A673 (cell line): ENCODE measurements around the gene PEX14. TPM values are rescaled to one million over a fixed set of nuclear protein-coding genes. Genes with fewer than 3 reads are reported as not detected.

Experiments
- BruUV-seq: library from RNA; stranded (reverse); fragments of 400-500 nt; replicated peaks from 2 replicates; lab custom pipeline; 2021; lab: Mats Ljungman, UMichigan
- CTCF ChIA-PET: fragments of 300-600 bp; sonication (Branson Sonifier 250); formaldehyde crosslinking; loops from one replicate; lab custom pipeline; 2022; ENCODE audit warnings: antibody characterized with exemption; lab: Charles Lee
- POLR2A ChIA-PET: fragments of 300-600 bp; sonication (Branson Sonifier 250); formaldehyde crosslinking; loops from one replicate; lab custom pipeline; 2022; ENCODE audit warnings: antibody characterized with exemption; ENCODE audit not compliant: low non-redundant PET; lab: Charles Lee
- DNase-seq: peaks from one replicate; pipeline ENCODE4 v3.0.0-alpha.2; 2015; ENCODE audit warnings: low spot score
- H3K27ac ChIP-seq: fragments of 200-600 bp; sonication (generic); 2 replicates; pipeline ENCODE4 v1.5.1; 2016; ENCODE audit warnings: mixed run types, low read depth, mild to moderate bottlenecking, mixed read lengths, antibody characterized with exemption, low read length; ENCODE audit not compliant: poor library complexity, severe bottlenecking
- H3K27me3 ChIP-seq: fragments of 200-600 bp; sonication (generic); replicated peaks from 2 replicates; pipeline ENCODE4 v1.6.1; 2017; ENCODE audit warnings: mixed run types, low read depth, mild to moderate bottlenecking, mixed read lengths, antibody characterized with exemption, low read length; ENCODE audit not compliant: insufficient read depth, poor library complexity
- H3K36me3 ChIP-seq: fragments of 200-600 bp; sonication (generic); 2 replicates; pipeline ENCODE4 v1.6.1; 2016; ENCODE audit warnings: mixed run types, mild to moderate bottlenecking, mixed read lengths, antibody characterized with exemption, low read length; ENCODE audit not compliant: insufficient read depth, poor library complexity, severe bottlenecking
- H3K4me1 ChIP-seq: fragments of 200-600 bp; sonication (generic); 2 replicates; pipeline ENCODE4 v1.6.1; 2017; ENCODE audit warnings: mixed run types, mild to moderate bottlenecking, mixed read lengths, antibody characterized with exemption, low read length; ENCODE audit not compliant: insufficient read depth, poor library complexity, severe bottlenecking
- H3K4me3 ChIP-seq: fragments of 200-600 bp; sonication (generic); 2 replicates; pipeline ENCODE4 v1.5.1; 2016; ENCODE audit warnings: low read depth, mixed run types, mild to moderate bottlenecking, mixed read lengths, low read length; ENCODE audit not compliant: poor library complexity, severe bottlenecking
- H3K9me3 ChIP-seq: fragments of 200-600 bp; sonication (generic); 2 replicates; pipeline ENCODE4 v1.6.1; 2016; ENCODE audit warnings: mixed run types, low read depth, mild to moderate bottlenecking, mixed read lengths, antibody characterized with exemption, low read length; ENCODE audit not compliant: poor library complexity, severe bottlenecking
- EZH2 ChIP-seq: fragments of 200-600 bp; sonication (generic); IDR thresholded peaks from 2 replicates; pipeline ENCODE4 v1.6.1; 2017; ENCODE audit warnings: borderline replicate concordance, low read depth, mild to moderate bottlenecking, mixed read lengths, antibody characterized with exemption, low read length; ENCODE audit not compliant: poor library complexity, severe bottlenecking
- intact Hi-C: fragments of 100-400 bp; cut with micrococcal nuclease; formaldehyde crosslinking; loops from one replicate; pipeline ENCODE4 v1.10.0; 2022; ENCODE audit not compliant: unreplicated experiment
- total RNA-seq: library from RNA; stranded (reverse); gene quantifications from 2 replicates; pipeline ENCODE4 v1.2.3, GENCODE V29; 2021
- TF ChIP-seq, protein P1 (sequence below): fragments of 300-800, 200-600 bp; sonication (generic); conservative IDR thresholded peaks from 2 replicates; pipeline ENCODE4 v1.5.1; 2017; ENCODE audit warnings: low read depth, mild to moderate bottlenecking, antibody characterized with exemption, low read length, moderate library complexity, mixed read lengths

The PEX14 gene
- total RNA-seq, 1 experiment from 2014 or later = 26.8 TPM

DNA sequence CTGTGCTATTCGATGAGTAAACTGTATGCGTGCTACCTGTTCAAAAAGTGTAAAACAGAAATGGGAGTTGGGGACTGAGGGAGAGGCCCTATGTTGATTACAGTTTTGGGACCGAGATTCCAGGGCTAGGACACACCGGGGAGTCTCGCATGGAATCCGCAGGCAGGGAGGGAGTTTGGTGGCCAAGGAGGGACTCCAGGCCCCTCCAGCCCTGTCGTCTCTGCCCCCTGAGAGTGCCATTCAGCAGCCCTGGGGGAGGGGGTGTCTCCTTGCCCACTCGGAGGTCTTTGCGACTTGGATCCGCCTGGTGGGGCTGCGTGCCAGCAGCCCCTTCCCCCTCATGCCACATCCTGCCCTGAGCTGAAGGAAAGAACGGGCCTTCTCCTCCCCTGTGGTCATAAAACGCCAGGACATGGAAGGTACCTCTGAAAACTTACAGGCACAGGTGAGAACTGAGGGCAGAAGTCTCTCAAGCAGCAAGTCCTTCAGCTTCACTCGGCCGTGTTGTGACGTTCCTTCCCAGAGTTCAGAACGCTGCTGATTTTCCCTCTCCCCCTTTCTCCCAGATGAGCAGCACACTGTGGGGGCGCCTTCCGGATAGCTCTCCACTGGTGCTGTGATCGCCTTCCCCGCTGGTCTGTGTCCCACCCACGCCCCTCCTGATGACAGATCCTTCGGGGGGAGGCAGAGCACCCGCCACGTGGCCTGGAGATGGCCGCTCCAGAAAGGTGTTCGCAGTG lies 141.4 kb downstream of the PEX14 start:
- BruUV-seq = no TSS peak
- H3K36me3 ChIP-seq = no peaks in the 10 kb centered on the region
- intact Hi-C loops = no loop called here
- H3K27ac ChIP-seq = peak overlapping the region; percentile 78
- no peak for DNase-seq
- TF ChIP-seq, protein P1, sequence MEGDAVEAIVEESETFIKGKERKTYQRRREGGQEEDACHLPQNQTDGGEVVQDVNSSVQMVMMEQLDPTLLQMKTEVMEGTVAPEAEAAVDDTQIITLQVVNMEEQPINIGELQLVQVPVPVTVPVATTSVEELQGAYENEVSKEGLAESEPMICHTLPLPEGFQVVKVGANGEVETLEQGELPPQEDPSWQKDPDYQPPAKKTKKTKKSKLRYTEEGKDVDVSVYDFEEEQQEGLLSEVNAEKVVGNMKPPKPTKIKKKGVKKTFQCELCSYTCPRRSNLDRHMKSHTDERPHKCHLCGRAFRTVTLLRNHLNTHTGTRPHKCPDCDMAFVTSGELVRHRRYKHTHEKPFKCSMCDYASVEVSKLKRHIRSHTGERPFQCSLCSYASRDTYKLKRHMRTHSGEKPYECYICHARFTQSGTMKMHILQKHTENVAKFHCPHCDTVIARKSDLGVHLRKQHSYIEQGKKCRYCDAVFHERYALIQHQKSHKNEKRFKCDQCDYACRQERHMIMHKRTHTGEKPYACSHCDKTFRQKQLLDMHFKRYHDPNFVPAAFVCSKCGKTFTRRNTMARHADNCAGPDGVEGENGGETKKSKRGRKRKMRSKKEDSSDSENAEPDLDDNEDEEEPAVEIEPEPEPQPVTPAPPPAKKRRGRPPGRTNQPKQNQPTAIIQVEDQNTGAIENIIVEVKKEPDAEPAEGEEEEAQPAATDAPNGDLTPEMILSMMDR = no peak
- no peak for TF ChIP-seq EZH2
- H3K4me1 ChIP-seq = peaks cover 20% of the 10 kb centered on the region
- H3K9me3 ChIP-seq = no peaks in the 10 kb centered on the region
- H3K27me3 ChIP-seq = no peaks in the 10 kb centered on the region
- ChIA-PET POLR2A (no interaction called here), CTCF (no interaction called here)
- H3K4me3 ChIP-seq = no peak overlapping the region

GRCh38 chr1:10616696-10617095 lies 141.9 kb downstream of the PEX14 start:
- POLR2A ChIA-PET = no interaction called here
- H3K36me3 ChIP-seq = no peaks in the 10 kb centered on the region
- no peaks in the 10 kb centered on the region for H3K27me3 ChIP-seq
- no peak overlapping the region for H3K27ac ChIP-seq
- H3K4me3 ChIP-seq = no peak overlapping the region
- no peak for DNase-seq
- no peaks in the 10 kb centered on the region for H3K9me3 ChIP-seq
- TF ChIP-seq, protein P1 = no peak
- no peak for TF ChIP-seq EZH2
- peaks cover 20% of the 10 kb centered on the region for H3K4me1 ChIP-seq
- intact Hi-C loops = no loop called here
- BruUV-seq = no TSS peak
- CTCF ChIA-PET = no interaction called here

DNA sequence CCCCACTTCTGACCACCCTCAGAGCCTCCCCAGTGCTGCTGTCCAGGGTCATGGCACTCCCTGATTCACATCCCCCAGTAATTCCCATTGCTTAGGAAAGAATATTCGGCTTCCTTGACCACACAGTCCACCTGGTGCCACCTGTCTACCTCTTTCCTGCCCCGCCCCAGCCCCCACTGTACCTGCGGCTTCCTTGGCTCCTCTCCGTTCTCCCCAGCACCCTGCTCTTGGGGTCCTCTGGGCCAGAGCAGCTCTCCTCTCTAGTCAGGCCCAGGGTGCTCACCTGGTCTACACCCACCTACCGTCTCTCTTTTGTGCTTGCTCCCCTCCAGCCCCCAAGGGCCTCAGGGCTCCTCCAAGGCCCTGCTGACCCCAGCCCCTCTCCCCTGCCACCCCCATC lies 142.6 kb downstream of the PEX14 start:
- Histone ChIP-seq H3K27me3 (no peaks in the 10 kb centered on the region), H3K4me1 (peaks cover 20% of the 10 kb centered on the region), H3K4me3 (no peak overlapping the region), H3K27ac (no peak overlapping the region), H3K36me3 (no peaks in the 10 kb centered on the region), H3K9me3 (no peaks in the 10 kb centered on the region)
- POLR2A ChIA-PET = no interaction called here
- intact Hi-C loops = no loop called here
- no TSS peak for BruUV-seq
- DNase-seq = no peak
- no peak for TF ChIP-seq EZH2
- TF ChIP-seq, protein P1 = no peak
- CTCF ChIA-PET = no interaction called here
